Activated naive CD4-positive, alpha-beta T cell treated with anti-CD3 and anti-CD28 coated beads, Interleukin-2, amount 10 ng/mL, durations not matched to agents 7 days and 5 days (primary cell): Measurements from ENCODE around the gene TRIO.

ENCODE experiments used
- CTCF ChIA-PET: fragments of 350-600 bp; sonication (Branson Sonifier 250); formaldehyde crosslinking; loops from one replicate; lab custom pipeline; 2021; ENCODE audit warnings: antibody characterized with exemption; lab: Charles Lee
- DNase-seq: peaks from one replicate; pipeline ENCODE4 v3.0.0-alpha.2; 2020
- H3K27ac Mint-ChIP-seq: one replicate; pipeline ENCODE4 v1.8.0; 2021; ENCODE audit warnings: mild to moderate bottlenecking, moderate library complexity, mixed read lengths
- H3K27me3 Mint-ChIP-seq: one replicate; pipeline ENCODE4 v1.8.0; 2021; ENCODE audit warnings: mild to moderate bottlenecking, mixed read lengths
- H3K36me3 Mint-ChIP-seq: one replicate; pipeline ENCODE4 v1.8.0; 2021; ENCODE audit warnings: mixed read lengths
- H3K4me1 Mint-ChIP-seq: one replicate; pipeline ENCODE4 v1.8.0; 2021; ENCODE audit warnings: mixed read lengths
- H3K4me3 Mint-ChIP-seq: one replicate; pipeline ENCODE4 v1.8.0; 2021; ENCODE audit warnings: mild to moderate bottlenecking, moderate library complexity, mixed read lengths
- H3K9me3 Mint-ChIP-seq: one replicate; pipeline ENCODE4 v1.8.0; 2021; ENCODE audit warnings: mixed read lengths

TRIO gene

GRCh38 chr5:14112998-14113652, 30.0 kb upstream of the TRIO start:
- CTCF ChIA-PET: interaction anchor here (1.0 to 1.7 kb wide), 2 partner anchors 9 to 535 kb away, joined by 3 to 4 read pairs; no protein-coding TSS in a partner anchor
- no peak for DNase-seq
- Mint-ChIP-seq H3K4me1 (peaks cover 11% of the 10 kb centered on the region), H3K4me3 (no peak overlapping the region), H3K27me3 (peaks cover 4% of the 10 kb centered on the region), H3K9me3 (no peaks in the 10 kb centered on the region), H3K27ac (no peak overlapping the region), H3K36me3 (no peaks in the 10 kb centered on the region)

DNA sequence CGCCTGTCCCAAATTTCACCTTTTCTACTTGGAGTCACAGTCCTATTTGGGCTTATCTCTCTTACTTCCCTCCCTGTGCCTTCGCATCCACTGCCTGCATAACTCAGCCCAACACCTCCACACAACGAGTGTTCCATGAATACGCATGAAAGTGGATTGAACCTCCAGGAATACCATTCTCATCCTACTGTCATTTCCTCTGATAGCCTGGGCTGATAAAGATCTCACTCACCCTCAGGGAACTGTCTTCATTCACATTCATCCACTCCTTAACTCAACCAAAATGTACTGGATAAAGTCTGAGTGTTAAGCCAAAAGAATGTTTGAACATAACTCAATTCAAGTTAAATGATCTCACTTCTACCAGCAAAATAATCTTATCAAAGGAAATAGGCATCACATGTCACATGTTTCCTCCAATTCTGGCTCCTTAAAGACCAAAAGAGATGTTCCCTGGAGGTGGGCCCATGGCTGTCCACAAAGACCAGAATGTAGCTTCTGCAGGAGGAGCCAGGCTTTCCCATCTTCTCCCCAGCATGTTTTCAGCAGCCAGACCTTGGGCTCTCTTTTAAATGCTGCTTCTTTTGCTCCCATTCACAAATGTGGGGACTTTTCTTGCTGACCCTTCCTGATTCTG, 28.4 kb upstream of the TRIO start:
- no peak overlapping the region for H3K4me3 Mint-ChIP-seq
- no peaks in the 10 kb centered on the region for H3K9me3 Mint-ChIP-seq
- no peaks in the 10 kb centered on the region for H3K27me3 Mint-ChIP-seq
- no peaks in the 10 kb centered on the region for H3K4me1 Mint-ChIP-seq
- no peak for DNase-seq
- no peaks in the 10 kb centered on the region for H3K36me3 Mint-ChIP-seq
- CTCF ChIA-PET: no interaction called here
- H3K27ac Mint-ChIP-seq: no peak overlapping the region

DNA sequence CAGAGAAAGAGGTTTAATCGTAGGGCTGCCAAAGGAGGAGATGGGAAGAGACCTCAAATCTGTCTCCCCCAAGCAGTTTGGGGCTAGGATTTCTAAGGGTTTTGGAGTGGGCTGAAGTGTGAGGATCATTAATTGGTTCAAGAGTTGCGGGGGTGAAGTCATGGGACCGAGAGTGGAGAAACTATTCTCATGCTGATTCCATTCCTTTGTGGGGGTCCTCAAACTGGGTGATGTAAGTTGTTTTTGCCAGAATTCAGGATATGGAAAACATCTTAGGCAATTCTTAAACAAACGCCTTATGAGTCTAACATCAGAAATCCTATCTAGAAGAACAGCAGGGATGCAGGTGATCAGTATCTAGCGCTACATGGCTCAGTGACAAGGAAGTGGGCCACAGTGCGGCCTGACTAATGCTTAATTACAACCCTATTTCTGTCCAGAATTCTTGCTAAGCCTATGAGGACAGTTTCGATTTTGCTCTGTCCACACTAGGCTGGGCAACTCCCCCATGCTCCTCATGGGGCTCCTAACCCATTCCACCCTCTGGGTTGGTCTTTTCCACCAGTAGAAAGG, 27.7 kb upstream of the TRIO start:
- Mint-ChIP-seq H3K36me3 (no peaks in the 10 kb centered on the region), H3K27ac (no peak overlapping the region), H3K4me1 (no peaks in the 10 kb centered on the region), H3K9me3 (no peaks in the 10 kb centered on the region), H3K27me3 (no peaks in the 10 kb centered on the region), H3K4me3 (no peak overlapping the region)
- CTCF ChIA-PET: no interaction called here
- no peak for DNase-seq

- no peaks in the 10 kb centered on the region for H3K4me1 Mint-ChIP-seq
- H3K27me3 Mint-ChIP-seq: no peaks in the 10 kb centered on the region
- no peaks in the 10 kb centered on the region for H3K36me3 Mint-ChIP-seq
- no peak overlapping the region for H3K27ac Mint-ChIP-seq
- H3K9me3 Mint-ChIP-seq: no peaks in the 10 kb centered on the region
- CTCF ChIA-PET: no interaction called here
- no peak for DNase-seq
- H3K4me3 Mint-ChIP-seq: no peak overlapping the region
These were observed 24.4 kb upstream of the TRIO start for GRCh38 chr5:14118551-14119320.

- Mint-ChIP-seq H3K36me3 (no peaks in the 10 kb centered on the region), H3K27me3 (no peaks in the 10 kb centered on the region), H3K4me1 (no peaks in the 10 kb centered on the region), H3K9me3 (no peaks in the 10 kb centered on the region), H3K27ac (no peak overlapping the region), H3K4me3 (no peak overlapping the region)
- CTCF ChIA-PET: no interaction called here
- DNase-seq: no peak
These were observed 23.0 kb upstream of the TRIO start for GRCh38 chr5:14120176-14120575.

DNA sequence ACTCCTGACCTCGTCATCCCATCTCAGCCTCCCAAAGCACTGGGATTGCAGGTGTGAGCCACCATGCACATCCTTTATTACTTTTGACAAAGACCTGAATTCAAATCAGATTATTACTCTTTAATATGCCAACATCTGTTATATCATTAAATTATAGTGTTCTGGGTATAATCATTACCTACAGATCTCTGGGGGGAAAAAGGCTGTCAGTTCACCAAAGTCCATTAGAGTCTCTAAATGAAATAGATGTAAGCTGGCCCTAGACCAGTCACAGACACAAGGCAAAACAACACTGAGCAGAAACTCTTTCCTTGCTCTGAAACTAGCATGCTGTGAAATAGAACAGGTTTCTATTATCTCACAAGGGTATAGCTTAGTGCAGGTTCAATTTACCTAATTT, 21.6 kb upstream of the TRIO start:
- Mint-ChIP-seq H3K27me3 (no peaks in the 10 kb centered on the region), H3K27ac (no peak overlapping the region), H3K4me1 (no peaks in the 10 kb centered on the region), H3K9me3 (no peaks in the 10 kb centered on the region), H3K36me3 (no peaks in the 10 kb centered on the region), H3K4me3 (no peak overlapping the region)
- CTCF ChIA-PET: interaction anchor here (0.5 to 1.2 kb wide), 3 partner anchors 8 to 149 kb away, joined by 3 to 4 read pairs (median 3); no protein-coding TSS in a partner anchor
- no peak for DNase-seq

DNA sequence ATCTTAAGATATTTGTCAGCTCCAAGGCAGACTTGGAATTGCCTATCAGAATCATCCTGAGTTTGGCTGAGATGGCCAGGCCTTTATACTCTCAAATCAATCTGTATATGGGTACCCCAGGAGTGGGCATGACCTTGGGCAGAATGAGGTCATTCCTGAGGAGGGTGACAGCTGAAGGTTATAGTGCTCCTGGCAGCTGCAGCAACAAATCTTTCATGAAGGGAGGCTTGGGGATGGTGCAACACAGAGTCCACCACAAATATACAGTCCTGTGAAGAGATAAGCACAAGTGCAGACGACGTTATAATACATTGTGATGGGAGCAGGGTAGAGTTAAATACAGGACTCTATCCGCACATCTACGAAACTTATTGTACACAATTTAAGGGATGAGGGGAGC, 21.1 kb upstream of the TRIO start:
- no peaks in the 10 kb centered on the region for H3K27me3 Mint-ChIP-seq
- no peaks in the 10 kb centered on the region for H3K9me3 Mint-ChIP-seq
- DNase-seq: no peak
- no peaks in the 10 kb centered on the region for H3K36me3 Mint-ChIP-seq
- no peak overlapping the region for H3K27ac Mint-ChIP-seq
- H3K4me3 Mint-ChIP-seq: no peak overlapping the region
- CTCF ChIA-PET: interaction anchor here (0.5 to 1.2 kb wide), 2 partner anchors 9 to 14 kb away, joined by 3 to 4 read pairs; no protein-coding TSS in a partner anchor
- H3K4me1 Mint-ChIP-seq: no peaks in the 10 kb centered on the region

DNA sequence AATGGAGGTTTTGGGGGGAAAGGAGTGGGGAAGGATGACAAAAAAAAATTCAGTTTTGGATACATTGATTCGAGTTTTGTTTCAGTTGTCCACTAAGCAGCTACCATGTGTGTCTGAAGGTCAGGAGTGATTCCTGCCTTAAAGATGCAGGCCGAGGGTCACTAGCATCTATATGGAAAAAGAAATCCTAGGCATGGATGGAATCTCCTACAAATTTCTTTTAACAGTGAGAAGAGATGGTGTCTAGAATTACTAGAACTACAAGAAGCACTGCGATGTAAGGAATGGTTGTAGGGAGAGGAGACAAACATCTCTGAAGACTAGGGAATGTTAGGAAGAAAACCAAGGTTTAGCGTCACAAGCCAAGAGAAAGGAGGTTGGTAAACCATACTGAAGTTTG, 19.6 kb upstream of the TRIO start:
- no peak for DNase-seq
- Mint-ChIP-seq H3K4me3 (no peak overlapping the region), H3K4me1 (no peaks in the 10 kb centered on the region), H3K36me3 (no peaks in the 10 kb centered on the region), H3K9me3 (no peaks in the 10 kb centered on the region), H3K27me3 (no peaks in the 10 kb centered on the region), H3K27ac (no peak overlapping the region)
- CTCF ChIA-PET: no interaction called here

GRCh38 chr5:14123974-14124482, 19.1 kb upstream of the TRIO start:
- H3K27me3 Mint-ChIP-seq: peaks cover 2% of the 10 kb centered on the region
- CTCF ChIA-PET: interaction anchor here (1.1 kb wide), 1 partner anchor 15 kb away, joined by 3 read pairs; no protein-coding TSS in a partner anchor

DNA sequence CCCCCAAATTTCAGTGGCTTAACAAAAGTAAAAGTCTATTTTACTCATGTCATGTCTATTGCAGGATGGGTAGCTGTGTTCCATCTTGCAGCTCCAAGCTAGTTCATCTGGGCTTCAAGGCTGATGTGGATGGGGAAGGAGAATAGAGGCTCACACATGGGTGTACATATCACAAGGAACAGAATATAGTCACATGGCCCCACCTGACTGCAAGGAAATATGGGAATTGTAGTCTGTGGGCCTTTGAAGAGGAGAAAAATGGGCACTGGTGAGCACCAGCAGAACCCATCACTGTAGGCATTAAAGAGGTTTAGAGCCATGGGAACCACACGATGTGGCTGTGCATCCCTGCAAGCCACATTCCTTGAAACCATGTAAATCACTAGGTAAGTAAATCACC, 17.9 kb upstream of the TRIO start:
- Mint-ChIP-seq H3K4me1 (no peaks in the 10 kb centered on the region), H3K9me3 (no peaks in the 10 kb centered on the region)
- CTCF ChIA-PET: interaction anchor here (1.1 kb wide), 1 partner anchor 17 kb away, joined by 3 read pairs; no protein-coding TSS in a partner anchor

More at GRCh38 chr5:14123974-14124482, 19.1 kb upstream of the TRIO start:
- no peaks in the 10 kb centered on the region for H3K4me1 Mint-ChIP-seq
- no peaks in the 10 kb centered on the region for H3K36me3 Mint-ChIP-seq
- no peak overlapping the region for H3K4me3 Mint-ChIP-seq
- H3K27ac Mint-ChIP-seq: no peak overlapping the region
- no peaks in the 10 kb centered on the region for H3K9me3 Mint-ChIP-seq
- no peak for DNase-seq

GRCh38 chr5:14127587-14127986, 15.6 kb upstream of the TRIO start:
- DNase-seq: no peak
- H3K27ac Mint-ChIP-seq: no peak overlapping the region
- no peaks in the 10 kb centered on the region for H3K36me3 Mint-ChIP-seq
- CTCF ChIA-PET: no interaction called here
- no peaks in the 10 kb centered on the region for H3K9me3 Mint-ChIP-seq
- no peaks in the 10 kb centered on the region for H3K4me1 Mint-ChIP-seq
- no peak overlapping the region for H3K4me3 Mint-ChIP-seq
- peaks cover 9% of the 10 kb centered on the region for H3K27me3 Mint-ChIP-seq

More for the DNA sequence above, 17.9 kb upstream of the TRIO start:
- Mint-ChIP-seq H3K27me3 (peaks cover 7% of the 10 kb centered on the region), H3K27ac (no peak overlapping the region), H3K4me3 (no peak overlapping the region), H3K36me3 (no peaks in the 10 kb centered on the region)
- DNase-seq: no peak

DNA sequence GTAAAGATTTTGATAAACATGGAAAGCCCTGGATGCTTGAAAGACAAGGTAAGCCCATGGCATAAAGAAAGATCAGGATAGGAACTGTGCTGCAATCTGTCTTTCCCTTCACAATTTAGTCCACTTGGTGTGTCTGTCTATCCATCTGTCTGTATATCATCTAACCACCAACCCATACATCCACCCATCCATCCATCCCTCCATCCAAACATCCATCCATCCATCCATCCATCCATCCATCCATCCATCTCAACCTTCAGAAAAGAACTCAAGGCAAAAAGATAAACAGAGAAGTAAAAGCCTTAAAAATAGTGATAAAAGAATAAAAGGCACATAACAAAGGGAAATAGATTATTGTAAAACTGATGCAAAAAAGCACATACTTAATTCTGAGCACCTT, 15.1 kb upstream of the TRIO start:
- H3K4me1 Mint-ChIP-seq: no peaks in the 10 kb centered on the region
- H3K4me3 Mint-ChIP-seq: no peak overlapping the region
- no peaks in the 10 kb centered on the region for H3K9me3 Mint-ChIP-seq
- peaks cover 9% of the 10 kb centered on the region for H3K27me3 Mint-ChIP-seq
- no peak for DNase-seq
- H3K36me3 Mint-ChIP-seq: no peaks in the 10 kb centered on the region
- no peak overlapping the region for H3K27ac Mint-ChIP-seq
- CTCF ChIA-PET: no interaction called here

- Mint-ChIP-seq H3K36me3 (no peaks in the 10 kb centered on the region), H3K9me3 (no peaks in the 10 kb centered on the region), H3K4me3 (no peak overlapping the region), H3K4me1 (no peaks in the 10 kb centered on the region), H3K27me3 (peaks cover 9% of the 10 kb centered on the region), H3K27ac (no peak overlapping the region)
- CTCF ChIA-PET: no interaction called here
- DNase-seq: no peak
These were observed 14.0 kb upstream of the TRIO start for GRCh38 chr5:14129123-14129522.

- CTCF ChIA-PET: no interaction called here
- peaks cover 17% of the 10 kb centered on the region for H3K27me3 Mint-ChIP-seq
- no peak overlapping the region for H3K27ac Mint-ChIP-seq
- no peaks in the 10 kb centered on the region for H3K36me3 Mint-ChIP-seq
- no peaks in the 10 kb centered on the region for H3K4me1 Mint-ChIP-seq
- no peak overlapping the region for H3K4me3 Mint-ChIP-seq
- DNase-seq: no peak
- peaks cover 7% of the 10 kb centered on the region for H3K9me3 Mint-ChIP-seq
These were observed 11.2 kb upstream of the TRIO start for GRCh38 chr5:14131855-14132503.
